HG02759 (cell line): ENCODE measurements around the gene GPRIN2.
"Not testable (repeated sequence)": the region's sequence is repeated elsewhere in the genome, so short reads cannot be mapped to it uniquely, and the experiment has no call there.

ENCODE experiments used
- ATAC-seq: cut with Tn5 transposase; IDR thresholded peaks from one replicate; pipeline ENCODE4 v1.9.1; 2021; ENCODE audit warnings: mild to moderate bottlenecking, moderate library complexity; ENCODE audit not compliant: unreplicated experiment

Gene GPRIN2

GRCh38 chr10:46538155-46538554, 18.3 kb downstream of the GPRIN2 start:
- no peak for ATAC-seq

GRCh38 chr10:46537309-46537708, 19.1 kb downstream of the GPRIN2 start:
- ATAC-seq, result no peak

GRCh38 chr10:46536781-46537180, 19.7 kb downstream of the GPRIN2 start:
- no peak for ATAC-seq

- no peak for ATAC-seq
These were observed 20.3 kb downstream of the GPRIN2 start for GRCh38 chr10:46536171-46536570.

- no peak for ATAC-seq
These were observed 21.5 kb downstream of the GPRIN2 start for GRCh38 chr10:46534828-46535524.

- ATAC-seq, result not testable (repeated sequence)
These were observed 24.2 kb downstream of the GPRIN2 start for GRCh38 chr10:46532256-46532655.

- ATAC-seq, result no peak
These were observed 25.9 kb downstream of the GPRIN2 start for GRCh38 chr10:46530249-46531186.

GRCh38 chr10:46529742-46530141, 26.7 kb downstream of the GPRIN2 start:
- ATAC-seq, result not testable (repeated sequence)

- no peak for ATAC-seq
These were observed 27.5 kb downstream of the GPRIN2 start for GRCh38 chr10:46528675-46529615.

- no peak for ATAC-seq
These were observed 28.2 kb downstream of the GPRIN2 start for GRCh38 chr10:46528171-46528671.

- no peak for ATAC-seq
These were observed 29.1 kb downstream of the GPRIN2 start for GRCh38 chr10:46527241-46527811.

GRCh38 chr10:46526682-46527038, 29.8 kb downstream of the GPRIN2 start:
- no peak for ATAC-seq

- ATAC-seq, result no peak
These were observed 30.4 kb downstream of the GPRIN2 start for GRCh38 chr10:46525824-46526681.

- ATAC-seq, result no peak
These were observed 31.2 kb downstream of the GPRIN2 start for GRCh38 chr10:46525177-46525823.

GRCh38 chr10:46524472-46525176, 31.8 kb downstream of the GPRIN2 start:
- no peak for ATAC-seq

GRCh38 chr10:46523962-46524471, 32.4 kb downstream of the GPRIN2 start:
- no peak for ATAC-seq

- no peak for ATAC-seq
These were observed 33.1 kb downstream of the GPRIN2 start for GRCh38 chr10:46523119-46523961.
